NCI-H1048 (cell line): ENCODE measurements around the gene PBX4.
A peak's percentile ranks its signal among the peaks of the same experiment; 100 is the strongest.

Source experiments
- DNase-seq: peaks from one replicate; lab custom pipeline; 2025; lab: John Stamatoyannopoulos, UW

The PBX4 gene

DNA sequence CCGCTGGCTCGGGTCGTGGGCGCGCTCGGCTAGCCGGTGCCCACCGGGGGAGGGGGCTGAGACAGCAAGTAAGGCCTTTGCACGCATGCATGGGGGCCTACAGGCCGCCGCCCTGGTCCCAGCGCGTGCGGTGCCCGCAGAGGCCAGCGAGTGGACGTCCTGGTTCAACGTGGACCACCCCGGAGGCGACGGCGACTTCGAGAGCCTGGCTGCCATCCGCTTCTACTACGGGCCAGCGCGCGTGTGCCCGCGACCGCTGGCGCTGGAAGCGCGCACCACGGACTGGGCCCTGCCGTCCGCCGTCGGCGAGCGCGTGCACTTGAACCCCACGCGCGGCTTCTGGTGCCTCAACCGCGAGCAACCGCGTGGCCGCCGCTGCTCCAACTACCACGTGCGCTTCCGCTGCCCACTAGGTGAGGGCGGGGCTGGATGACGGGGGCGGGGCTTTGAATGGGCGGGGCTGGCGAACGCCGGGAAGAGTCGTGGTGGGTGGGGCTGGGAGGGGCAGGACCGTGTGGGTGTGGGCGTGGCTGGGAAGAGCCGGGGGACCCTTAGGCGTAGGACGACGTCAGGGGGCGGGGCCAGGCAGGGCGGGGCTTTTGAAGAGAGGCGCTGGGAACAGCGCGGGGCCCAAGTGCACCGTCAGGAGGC, 78.3 kb downstream of the PBX4 start:
- DNase-seq, result peak; percentile 80

DNA sequence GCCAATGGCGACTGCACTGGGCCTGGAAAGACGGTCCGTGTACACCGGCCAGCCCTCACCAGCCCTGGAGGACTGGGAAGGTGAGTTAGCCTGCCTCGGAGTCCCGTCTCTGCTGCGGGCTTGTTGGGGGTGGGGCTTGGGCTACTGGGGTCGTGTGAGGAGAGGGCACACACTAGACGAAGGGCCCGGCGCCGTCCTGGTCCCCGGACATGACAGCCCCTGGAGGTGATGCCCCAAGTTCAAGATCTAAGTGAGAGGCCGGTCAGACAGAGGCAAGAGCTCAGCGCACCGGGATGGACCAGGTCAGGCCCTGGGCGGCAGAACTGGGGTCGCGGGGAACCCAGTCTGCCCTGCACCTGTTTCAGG, 78.8 kb downstream of the PBX4 start:
- DNase-seq, result no peak

DNA sequence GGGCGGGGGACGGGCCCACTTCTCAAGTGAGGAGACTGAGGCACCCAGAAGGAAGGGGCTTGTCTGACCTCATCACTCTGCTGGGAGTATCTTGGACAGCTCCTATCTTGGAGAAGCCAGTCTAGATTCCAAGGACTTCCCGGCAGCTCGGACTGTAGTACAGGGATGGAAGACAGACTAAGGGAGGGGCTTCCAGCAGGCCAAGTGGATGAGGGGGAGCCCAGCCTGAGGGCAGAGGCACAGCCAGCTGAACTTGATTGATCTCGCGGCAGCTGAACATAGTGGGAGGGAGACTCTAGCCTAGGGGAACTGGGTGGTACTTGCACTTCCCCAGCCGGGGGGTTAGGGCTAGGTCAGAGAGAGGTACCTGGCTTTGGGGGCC, 79.7 kb downstream of the PBX4 start:
- no peak for DNase-seq

DNA sequence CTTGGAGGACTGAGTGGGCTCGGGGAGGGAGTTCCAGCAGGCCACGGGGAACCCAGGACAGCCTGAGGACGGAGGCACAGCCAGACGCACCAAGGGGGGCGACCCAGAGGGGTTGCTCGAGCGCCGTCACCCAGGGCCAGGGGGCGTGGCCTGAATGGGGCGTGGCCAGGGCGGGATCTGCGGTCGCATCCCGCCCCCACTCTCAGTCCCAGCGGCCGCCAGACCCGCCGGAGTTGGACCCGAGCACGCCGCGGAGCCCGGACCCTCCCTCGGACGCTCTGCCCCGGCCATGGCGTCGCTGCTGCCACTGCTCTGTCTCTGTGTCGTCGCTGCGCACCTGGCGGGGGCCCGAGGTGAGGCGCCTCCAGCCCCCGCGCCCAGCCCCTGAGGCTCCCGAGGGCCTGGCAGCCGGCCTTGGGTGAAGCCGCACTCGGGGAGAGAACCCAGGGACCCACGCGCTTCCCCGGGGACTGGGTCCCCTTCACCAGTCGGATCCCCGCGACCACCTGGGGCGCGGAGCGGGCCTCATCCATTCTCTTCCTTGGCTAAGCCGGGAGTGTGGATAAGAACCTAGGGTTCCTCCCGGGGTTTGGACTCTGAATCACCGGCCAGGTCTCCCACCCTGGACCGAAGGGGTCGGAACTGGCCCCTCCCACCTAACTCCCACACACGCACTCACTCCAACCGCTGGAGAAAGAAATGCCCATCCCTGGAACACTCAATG, 80.3 kb downstream of the PBX4 start, which contains the start of gene CILP2:
TSS of gene CILP2 (plus strand) at position 205 of the 724 bp plus-strand sequence. CDS start at position 290, 85 bp downstream.
- DNase-seq, result no peak

DNA sequence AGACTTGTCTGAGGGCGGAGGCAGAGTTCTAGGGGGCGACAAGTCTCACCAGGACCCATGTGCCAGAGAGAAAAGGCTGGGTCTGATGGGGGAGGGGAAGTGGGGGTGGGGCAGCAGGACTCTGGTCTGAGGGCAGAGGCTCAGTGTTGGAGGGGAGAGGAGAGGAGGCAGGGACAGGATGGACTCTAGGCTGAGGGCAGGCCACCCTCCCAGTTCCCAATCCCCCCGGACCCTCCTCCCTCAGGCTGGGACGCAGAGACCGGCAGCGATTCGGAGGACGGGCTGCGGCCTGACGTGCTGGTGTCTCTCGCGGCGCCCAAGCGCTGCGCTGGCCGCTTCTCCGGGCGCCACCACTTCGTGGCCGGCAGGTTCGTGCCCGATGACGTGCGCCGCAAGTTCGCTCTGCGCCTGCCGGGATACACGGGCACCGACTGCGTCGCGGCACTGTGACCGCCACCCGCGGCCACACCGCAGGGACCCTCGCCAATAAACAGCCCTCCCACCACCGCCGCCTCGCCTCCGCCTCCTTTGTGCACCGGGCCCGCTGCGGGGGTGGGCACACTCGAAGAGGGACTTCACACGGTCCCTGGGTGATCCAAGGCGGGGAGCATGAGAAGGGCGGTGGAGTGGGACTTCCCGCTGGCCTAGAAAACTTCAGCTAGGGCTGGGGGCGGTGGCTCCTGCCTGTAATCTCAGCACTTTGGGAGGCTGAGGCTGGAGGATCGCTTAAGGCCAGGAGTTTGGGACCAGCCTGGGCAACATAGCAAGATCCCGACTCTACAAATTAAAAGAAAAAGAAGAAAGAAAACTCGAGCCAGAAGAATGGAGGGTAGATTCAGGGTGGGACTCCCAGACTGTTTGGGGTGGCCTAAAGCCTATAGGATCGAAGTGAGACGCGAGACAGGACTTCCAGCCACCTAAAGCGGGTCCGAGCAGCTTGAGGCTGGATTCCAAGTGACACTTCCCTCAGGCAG, 81.1 kb downstream of the PBX4 start:
- DNase-seq, result no peak

DNA sequence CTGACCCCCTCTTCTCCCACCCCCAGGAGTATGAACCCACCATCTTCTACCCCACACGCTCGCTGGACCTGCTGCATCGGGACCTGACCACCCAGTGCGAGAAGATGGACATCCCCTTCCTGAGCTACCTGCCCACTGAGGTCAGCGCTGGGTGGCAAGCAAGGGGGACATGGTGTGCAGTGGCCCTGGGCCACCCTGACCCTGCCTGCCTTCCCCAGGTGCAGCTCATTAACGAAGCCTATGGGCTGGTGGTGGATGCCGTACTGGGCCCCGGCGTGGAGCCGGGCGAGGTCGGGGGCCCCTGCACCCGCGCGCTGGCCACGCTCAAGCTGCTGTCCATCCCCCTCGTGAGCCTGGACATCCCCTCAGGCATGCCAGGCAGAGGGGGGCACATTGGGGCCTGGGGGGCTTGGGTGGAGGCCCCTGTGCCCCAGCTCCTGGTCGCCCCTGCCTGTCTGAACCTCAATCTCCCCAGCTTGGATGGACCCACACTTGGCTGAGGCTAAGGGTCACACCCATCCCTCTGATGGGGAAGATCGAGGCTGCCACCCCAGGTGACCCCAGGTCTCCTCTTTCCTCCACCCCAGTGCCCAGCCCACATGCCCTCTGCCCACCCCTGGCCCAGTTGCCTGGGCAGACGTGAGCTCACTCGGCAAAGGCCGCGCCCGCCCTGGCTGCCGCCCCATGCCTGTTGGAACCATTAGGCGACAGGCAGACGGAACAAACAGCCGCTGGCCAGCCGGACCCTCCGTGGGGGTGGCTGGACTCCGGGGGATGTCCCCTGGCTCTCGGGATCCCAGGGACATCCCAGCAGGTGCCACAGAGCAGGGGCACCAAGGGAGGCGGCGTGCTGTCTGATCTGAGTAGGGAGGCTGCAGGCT, 82.9 kb downstream of the PBX4 start:
- no peak for DNase-seq

DNA sequence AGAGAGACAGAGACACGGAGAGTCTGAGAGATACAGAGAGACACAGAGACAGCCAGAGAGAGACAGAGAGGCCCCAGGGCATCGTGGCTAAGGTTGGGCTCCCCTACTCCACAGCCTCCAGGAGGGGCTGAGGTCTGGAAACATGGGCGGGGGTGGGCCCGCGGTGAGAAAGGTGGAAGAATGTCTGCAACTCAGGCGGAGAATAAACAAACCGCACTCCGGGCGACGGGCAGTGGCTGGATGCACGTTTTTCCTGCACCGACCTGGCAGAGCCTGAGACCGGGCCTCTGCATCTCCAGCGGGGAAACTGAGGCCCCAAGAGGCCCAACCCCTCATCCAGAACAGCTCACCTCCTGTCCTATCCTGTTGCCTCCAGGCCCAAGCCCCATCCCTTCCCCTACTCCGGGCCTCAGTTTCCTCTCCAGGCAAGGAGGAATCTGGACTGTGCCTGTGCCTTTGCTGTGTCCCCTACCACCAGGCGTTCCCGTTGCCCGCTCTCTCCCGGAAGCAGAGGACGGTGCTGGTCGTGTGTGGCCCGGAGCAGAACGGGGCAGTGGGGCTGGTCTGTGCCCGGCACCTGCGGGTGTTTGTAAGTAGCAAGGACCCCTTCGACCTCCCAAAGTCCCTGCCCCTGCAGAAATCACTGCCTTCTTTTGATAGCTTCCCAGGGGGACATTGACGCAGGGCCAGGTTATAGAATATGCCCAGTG, 83.8 kb downstream of the PBX4 start:
- DNase-seq, result no peak

DNA sequence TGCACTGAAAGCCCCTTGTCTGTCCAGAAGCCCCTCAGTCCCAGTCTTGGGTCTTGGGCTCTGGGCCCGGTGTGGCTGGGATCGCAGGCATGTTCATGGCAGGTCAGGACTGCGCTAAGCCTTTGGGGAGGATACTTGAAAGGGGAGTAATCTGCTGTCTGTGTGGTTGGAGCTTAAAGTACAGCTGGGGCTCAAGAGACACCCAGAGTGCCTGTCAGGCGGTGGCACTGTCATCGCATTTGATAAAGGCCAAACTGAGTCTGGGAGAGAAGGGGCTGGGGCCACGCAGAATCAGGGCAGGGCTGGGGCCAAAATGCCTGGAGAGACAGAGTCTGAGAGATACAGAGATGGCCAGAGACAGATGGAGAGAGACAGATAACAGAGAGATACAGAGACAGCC, 84.6 kb downstream of the PBX4 start:
- DNase-seq, result no peak

DNA sequence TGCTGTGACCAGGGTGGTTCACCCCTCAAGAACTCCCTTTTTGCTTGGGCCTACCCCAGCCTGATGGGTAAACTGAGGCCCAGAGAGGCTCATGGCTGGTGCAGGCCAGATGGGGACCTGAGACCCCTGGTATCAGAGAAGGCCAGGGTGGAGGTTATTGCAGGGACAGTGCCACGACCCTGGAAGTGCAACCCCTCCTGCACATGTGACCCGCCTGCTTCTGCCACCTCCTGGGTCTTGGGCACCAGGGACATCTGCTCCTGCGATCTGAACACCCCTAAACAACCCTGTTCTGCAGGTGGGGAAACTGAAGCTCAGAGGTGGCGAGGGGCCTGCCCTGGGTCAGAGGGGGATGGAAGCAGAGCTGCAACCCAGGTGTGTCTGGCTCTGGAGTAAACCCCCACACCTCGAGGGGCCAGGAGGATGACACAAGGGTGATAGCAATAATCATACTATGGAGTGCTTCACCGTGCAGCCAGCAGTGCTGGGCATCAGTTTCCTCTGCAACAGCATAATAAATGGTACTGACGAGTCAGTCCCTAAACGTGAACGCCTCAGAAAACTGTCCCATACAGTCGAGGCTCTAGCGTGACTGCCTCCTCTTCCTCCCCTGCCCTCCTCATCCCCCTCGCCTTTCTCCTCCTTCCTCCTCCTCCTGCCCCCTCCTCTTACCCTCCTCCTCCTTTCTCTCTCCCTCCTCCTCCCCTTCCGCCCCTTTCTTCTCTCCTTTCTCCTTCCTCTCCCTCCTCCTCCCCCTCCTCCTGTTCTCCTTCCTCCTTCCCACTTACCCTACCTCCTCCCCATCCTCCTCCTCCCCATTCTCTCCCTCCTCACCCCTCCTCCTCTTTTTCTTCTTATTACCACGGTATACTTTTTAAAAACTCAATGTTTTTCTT, 85.4 kb downstream of the PBX4 start:
- no peak for DNase-seq

DNA sequence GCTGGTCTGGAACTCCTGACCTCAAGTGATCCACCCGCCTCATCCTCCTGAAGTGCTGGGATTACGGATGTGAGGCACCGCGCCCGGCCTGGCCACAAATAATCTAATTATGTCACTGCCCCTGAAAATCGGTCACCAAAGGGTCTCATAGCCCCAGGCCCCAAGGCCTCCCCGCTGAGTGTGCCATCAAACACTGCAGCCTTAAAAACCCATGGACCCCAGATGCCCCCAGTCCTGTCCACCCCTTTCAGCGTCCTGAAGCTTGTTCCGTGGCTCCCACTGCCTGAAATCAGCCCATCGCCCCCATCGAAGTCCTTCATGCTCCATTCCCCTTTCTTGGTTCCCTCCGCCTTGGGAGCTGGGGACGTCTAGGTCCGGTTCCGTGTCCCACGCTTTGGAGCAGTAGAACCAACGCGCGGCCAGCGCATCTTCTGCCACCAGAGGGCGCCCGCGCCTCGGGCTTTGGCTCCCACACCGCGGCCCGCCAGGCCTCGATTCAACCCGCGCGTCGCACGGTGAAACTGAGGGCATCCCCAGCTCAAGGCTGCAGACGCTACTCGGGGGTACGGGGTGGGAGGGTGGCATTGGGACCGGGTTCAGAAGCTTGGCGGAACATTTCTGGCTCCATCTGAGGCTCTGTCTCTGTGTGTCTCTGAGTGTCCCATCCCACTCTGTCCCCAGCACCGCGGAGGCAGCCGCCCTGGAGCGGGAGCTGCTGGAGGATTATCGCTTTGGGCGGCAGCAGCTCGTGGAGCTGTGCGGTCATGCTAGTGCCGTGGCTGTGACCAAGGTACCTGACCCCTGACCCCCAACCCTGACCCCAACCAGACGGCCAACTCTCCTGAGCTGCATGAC, 86.3 kb downstream of the PBX4 start:
- peak; percentile 47 for DNase-seq

DNA sequence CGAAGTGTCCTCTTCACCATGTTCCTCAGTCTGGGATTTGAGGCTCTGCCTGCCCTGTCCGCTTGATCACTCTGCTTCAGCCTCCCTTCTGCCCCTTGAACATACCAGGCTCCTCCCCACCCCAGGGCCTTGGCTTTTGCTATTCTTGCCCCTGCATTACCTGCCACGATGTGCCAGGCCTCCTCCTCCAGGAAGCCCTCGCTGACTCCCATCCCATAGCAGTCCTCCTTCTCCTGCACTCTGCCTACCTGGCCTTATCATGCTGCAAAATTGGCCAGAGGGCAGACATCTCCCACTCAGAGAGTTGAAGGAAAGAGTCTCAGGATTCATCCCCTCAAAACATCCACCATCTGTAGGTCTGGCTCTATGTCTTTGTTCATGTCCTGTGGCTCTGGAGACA, 87.6 kb downstream of the PBX4 start:
- no peak for DNase-seq

DNA sequence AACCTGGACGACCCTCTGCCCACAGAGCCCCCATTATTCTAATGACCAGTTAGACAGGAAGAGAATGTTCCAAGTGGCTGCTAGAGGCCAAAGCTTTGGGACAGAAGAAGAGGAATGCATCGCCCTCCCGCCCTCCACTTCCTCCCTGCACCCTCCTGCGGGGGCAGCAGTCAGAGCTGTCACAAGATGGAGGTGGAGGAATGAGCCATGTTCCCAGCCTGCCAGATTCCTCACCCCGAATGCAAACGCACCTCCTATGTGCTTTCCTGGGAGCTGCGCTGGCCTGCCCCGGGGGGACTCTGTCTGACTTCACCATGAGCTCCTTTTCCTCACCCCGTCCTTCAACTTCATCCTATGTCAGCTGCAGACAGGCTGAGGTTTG, 88.1 kb downstream of the PBX4 start:
- no peak for DNase-seq

DNA sequence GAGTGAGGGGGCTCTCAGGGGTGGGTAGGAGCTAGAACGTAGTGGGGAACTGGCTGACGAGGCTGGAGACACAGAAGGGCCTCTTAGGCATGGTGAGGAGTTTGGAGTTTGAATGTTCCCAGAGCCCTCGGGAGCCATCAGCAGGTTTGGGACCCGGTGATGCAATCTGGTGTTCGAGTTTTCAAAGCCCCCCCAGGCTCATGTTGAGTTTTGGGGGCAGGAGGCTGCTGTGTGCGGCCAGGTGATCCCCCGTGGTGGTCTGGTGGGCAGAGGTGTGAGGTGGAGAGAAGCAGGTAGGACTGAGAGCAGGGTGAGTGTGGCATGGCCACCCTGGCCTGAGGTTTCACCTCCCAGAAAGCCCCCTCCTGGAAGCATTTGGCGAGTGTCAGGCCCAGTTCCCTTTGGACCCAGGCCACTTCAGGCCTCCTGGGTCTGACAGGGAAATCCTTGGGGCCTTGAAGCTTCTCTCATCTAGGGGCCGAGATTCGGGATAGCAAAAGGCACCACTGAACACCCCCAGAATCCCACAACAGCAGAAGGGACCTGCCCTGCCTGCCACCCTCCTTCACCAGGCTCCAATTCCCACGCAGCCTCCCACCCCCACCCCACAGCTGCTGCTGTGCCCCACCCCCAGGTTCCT, 88.6 kb downstream of the PBX4 start:
- no peak for DNase-seq

DNA sequence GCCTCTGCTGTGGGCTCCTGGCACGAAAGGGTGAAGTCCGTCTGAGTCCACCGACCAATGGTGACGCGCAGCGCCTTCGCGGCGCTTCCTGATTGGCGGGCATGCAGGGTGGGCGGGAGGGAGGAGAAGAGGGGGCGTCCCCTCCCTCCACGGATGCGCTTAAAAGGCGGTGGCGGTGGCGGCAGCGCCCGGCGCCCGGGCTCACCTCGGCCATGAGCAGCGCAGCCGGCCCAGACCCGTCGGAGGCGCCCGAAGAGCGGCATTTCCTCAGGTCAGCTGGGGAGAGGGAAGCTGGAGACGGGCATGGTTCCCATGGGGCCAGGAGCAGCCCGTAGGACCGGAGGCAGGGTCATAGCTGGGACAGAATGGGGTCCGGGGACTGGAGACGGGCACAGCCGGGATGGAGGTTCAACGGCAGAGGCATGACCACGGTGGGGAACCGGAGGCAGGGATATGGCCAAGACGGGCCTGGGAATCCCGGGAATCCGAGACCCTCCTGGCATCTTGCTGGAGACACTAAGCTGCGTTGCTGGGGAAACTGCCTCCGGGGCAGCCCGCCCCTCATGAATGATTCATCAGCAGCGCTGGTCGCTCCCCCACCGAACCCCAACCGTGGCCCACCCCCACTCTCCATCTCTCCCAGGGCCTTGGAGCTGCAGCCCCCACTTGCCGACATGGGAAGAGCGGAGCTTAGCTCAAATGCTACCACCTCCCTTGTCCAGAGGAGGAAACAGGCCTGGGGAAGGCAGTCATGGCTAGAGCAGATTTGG, 89.6 kb downstream of the PBX4 start, which contains the start of gene YJEFN3:
TSS of gene YJEFN3 (plus strand) at position 191 of the 770 bp plus-strand sequence. CDS start at position 213, 22 bp downstream.
- DNase-seq, result no peak

DNA sequence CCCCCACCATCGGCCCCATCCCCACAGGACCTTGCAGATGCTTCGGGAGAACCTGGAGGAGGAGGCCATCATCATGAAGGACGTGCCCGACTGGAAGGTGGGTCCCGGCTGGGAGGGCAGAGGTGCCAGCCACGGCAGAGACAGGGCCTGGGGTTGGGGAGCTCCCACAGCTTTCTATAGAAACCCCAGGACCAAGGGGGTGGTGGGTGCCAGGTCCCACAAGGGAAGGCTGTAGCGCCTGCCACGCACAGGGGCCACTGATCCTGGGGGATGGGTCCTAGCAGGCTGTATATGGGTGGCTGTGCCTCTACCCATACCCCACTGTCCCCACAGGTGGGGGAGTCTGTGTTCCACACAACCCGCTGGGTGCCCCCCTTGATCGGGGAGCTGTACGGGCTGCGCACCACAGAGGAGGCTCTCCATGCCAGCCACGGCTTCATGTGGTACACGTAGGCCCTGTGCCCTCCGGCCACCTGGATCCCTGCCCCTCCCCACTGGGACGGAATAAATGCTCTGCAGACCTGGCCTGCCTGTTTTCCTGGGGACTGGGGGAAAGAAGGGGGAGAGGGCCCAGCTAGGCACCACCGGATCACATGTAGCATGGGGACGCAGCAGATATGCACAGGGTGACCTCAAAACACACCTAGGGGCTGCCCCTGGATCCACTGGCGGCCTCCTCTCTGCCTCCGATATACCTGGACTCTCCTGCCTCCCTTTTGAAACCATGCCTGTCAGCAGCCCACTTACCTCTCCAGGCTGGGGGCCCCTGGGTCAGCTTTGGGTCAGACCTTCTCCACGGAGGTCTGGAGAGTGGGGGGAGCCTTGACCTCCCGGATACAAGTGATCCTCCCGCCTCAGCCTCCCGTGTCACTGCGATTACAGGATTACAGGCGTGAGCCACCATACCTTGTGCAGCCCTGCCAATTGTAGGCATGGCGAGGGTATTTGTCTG, 90.5 kb downstream of the PBX4 start:
- no peak for DNase-seq

DNA sequence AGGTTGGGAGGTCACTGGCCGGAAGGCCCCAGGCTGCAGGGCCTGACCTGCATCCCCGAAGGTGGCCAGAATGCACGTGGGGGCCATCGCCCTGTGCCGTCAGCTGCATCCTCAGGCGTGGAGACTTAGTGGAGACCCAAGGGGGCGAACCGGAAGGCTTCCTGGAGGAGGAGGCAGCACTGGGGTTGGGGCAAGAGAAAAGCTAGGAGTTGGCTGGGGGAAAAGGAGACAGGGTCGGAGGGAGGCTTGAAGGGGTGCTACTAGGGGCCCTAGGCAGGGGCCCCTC, 91.2 kb downstream of the PBX4 start:
- no peak for DNase-seq
